GM18498 (cell line): ENCODE measurements around the gene OR10G8.
"Not testable (repeated sequence)": the region's sequence is repeated elsewhere in the genome, so short reads cannot be mapped to it uniquely, and the experiment has no call there.

Experiments
- ATAC-seq: cut with Tn5 transposase; IDR thresholded peaks from one replicate; pipeline ENCODE4 v1.9.1; 2021; ENCODE audit warnings: mild to moderate bottlenecking, moderate library complexity; ENCODE audit not compliant: unreplicated experiment

OR10G8 gene, protein sequence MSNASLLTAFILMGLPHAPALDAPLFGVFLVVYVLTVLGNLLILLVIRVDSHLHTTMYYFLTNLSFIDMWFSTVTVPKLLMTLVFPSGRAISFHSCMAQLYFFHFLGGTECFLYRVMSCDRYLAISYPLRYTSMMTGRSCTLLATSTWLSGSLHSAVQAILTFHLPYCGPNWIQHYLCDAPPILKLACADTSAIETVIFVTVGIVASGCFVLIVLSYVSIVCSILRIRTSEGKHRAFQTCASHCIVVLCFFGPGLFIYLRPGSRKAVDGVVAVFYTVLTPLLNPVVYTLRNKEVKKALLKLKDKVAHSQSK

DNA sequence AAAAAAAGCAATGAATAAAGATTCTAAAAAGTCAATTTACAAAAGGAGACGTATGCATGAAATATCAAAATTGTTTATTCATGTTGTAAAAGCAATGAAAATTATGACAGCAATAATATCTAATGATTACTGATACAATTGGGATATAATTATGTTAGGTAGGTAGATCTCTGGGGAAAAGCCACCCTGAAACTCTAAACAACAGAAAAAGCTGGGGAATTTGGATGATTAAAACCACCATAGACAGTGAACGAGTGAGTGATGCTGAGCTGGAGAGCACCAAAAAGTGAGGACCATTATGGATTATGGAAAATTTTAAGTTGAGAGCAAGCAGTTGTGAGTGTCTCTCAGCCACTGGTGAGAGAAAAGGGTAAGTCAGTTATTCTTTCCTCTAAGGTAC, at the start of gene OR10G8:
TSS of gene OR10G8 (plus strand) at position 301 of the 400 bp plus-strand sequence. CDS start 2,825 bp downstream, outside the sequence.
- ATAC-seq, result no peak

DNA sequence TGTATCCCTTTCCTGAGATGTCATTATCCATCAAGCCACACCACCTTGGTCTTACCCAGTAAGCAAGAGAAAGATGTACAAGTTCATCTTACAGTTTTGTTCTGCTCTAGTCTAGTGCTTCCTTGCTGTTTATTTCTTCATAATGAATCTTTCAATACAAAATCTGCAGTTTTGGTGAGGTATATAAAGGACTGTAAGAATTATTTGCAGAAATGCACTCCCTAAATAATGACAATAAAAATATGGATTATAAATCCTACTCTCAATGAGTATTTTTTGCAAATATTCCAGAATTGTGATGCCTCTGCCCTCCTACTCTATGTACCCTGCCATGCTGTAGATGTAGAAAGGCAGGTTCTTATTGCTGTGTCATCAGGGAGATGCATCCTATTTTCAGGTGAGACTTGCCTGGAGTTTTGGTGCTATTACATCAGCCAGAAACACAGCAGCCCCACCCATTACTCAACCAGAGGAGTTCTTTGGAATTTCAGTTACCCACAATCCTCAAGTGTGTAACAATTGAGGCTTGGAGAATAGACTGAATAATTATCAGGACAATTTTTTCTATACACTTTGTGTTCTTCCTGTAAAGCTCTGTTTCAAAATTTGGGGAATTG, 48.8 kb upstream of the OR10G8 start, which contains the start of gene OR10S1:
TSS of gene OR10S1 (minus strand) at position 51 of the 617 bp plus-strand sequence. CDS start 117 bp downstream, outside the sequence.
- no peak for ATAC-seq

DNA sequence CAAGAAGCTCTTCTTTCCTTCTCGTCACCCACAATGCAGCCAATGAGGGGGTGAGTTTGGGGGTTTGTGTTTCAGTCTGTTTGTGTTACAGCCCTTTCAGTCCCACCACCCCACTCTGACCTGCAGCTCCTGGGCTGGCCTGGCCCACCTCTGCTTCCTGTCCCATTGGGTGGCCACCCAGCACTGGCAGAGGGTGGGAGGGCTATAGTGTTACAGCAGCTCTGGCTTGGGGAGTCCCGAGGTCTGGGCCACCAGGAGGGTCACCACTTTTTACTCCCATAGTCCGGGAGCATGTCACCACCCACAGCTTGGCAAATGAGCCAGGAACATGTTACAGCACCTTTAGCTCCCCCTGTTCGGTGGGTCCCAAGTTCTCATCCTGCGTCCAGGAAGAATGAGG, 47.3 kb upstream of the OR10G8 start:
- ATAC-seq, result no peak

DNA sequence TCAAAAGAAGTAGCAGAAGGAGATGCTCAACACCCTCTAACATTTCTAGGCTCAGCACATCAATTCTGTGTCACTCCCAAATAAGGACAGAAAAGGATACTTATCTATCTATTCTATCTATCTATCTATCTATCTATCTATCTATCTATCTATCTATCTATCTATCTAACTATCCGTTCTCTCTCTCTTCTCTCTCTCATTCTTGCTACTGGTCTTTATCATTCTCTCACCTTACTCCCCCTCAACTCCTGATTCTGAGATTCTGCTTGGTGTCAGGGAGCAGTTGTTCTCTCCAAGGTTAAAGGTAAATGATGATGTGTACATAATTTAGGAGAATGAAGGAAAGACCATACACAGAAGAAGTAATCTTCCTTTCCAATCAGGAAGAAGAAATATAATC, 31.5 kb upstream of the OR10G8 start, which contains the start of gene OR10G6:
TSS of gene OR10G6 (minus strand) at position 43 of the 400 bp plus-strand sequence. CDS start at position 43, 0 bp downstream.
- ATAC-seq, result no peak

DNA sequence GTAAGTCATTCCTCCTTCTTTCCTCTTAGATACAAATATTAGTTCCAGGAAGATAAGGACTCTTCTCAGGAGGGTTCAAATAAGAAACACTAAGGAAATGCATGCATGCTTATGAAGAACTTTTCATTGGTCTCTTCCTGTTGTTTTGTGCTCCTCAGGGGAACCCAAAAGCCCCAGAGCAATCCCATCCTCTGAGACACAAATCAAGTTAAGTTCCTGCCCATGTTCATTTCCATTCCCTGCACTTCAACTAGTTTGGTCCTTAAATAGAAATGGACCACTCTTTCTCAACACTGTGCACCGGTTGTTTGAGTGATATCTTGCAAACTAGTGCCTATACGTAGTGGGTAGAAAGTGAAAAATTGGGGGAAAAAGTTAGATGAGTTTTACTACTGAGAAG, 13.9 kb upstream of the OR10G8 start, which contains the start of gene OR10G4:
TSS of gene OR10G4 (plus strand) at position 301 of the 400 bp plus-strand sequence. CDS start 2,578 bp downstream, outside the sequence.
- ATAC-seq, result no peak

DNA sequence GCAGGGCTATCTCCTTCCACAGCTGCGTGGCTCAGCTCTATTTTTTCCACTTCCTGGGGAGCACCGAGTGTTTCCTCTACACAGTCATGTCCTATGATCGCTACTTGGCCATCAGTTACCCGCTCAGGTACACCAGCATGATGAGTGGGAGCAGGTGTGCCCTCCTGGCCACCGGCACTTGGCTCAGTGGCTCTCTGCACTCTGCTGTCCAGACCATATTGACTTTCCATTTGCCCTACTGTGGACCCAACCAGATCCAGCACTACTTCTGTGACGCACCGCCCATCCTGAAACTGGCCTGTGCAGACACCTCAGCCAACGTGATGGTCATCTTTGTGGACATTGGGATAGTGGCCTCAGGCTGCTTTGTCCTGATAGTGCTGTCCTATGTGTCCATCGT, 10.8 kb upstream of the OR10G8 start:
- ATAC-seq, result not testable (repeated sequence)

DNA sequence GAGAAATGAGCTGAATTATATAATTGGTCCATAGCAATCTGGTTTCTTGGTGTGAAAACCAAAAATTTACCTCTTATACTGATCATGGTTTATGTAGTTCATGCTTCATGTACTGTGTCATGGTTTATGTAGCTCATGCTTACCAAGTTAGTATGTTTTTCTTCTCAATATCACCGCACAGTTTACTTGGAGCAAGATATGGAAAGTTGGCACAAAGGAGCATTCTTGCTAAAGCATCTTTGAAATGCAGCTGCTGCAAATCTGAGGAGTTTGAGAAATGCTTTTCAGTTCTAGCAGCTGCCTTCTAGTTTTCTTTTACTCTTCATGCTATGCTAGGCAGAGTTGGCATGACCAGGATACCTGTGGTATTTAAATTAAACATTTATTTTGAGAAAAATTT, 10.1 kb downstream of the OR10G8 start:
- ATAC-seq, result no peak

DNA sequence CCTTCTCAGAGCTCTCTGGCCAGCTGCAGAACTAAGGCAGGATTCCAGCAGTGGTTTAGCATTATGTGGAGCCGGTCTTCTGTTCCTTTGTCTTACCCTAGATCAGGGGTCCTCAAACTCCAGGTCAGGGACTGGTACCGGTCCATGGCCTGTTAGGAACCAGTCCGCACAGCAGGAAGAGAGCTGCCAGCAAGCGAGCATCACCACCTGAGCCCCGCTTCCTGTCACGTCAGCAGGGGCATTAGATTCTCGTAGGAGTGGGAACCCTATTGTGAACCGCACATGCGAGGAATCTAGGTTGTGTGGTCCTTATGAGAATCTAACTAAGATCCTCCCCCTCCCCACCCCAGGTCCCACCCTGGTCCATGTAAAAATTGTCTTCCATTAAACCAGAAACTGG, 13.0 kb downstream of the OR10G8 start:
- ATAC-seq, result no peak

DNA sequence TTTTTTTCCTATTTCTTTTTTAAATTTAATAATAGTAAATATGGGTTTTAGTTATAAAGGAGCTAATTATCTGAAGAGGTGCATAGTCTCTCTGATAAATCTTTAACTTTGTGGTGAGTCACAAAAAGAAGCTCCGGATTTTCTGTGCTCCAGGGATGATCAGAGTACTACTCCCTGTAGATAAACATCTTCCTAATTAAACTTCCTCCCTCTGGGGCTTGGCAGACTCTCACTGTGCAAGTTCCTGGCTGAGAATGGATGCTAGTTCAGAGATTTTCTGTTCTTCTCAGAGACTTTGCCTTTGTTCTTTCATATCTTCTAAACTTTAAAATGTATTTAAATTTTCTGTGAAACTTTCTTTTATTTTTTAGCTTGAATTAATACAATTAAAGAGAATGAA, 14.7 kb downstream of the OR10G8 start, which contains the start of gene OR10G7:
TSS of gene OR10G7 (minus strand) at position 72 of the 400 bp plus-strand sequence. CDS start 2,324 bp downstream, outside the sequence.
- ATAC-seq, result no peak

DNA sequence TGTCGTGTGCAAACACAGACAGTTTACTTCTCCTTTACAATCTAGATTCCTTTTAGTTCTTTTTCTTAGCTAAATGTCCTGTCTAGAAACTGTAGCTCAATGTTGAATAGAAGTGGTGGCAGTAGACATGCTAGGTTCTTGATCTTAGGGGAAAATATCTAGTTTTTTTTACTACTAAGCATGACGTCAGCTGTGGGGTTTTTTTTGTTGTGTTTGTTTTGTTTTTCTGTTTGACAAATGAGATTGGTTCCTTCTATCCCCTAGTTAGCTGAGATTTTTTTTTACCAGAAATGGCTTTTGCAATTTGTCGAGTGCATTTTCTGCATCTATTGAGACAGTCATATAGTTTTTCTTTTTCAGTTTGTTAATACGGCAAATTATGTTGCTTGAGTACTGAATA, 16.8 kb downstream of the OR10G8 start:
- no peak for ATAC-seq

DNA sequence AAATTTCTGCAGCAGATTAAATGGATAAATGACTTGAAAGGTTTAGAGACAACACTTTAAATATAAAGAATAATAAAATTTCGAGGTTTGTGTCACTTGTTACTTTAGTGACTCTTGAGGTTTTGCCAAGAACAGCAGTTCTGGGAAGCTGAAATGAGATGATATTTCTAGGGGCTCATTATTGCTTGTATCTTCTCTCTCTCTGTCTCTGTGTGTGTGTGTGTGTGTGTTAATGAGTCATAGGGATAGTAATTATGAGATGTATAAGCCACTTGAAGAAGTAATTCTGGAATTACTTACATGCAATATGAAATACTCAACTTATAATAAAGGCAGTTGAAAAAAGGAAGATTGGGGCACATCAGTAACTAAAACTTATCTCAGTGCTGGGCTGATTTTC, 24.1 kb downstream of the OR10G8 start:
- no peak for ATAC-seq

DNA sequence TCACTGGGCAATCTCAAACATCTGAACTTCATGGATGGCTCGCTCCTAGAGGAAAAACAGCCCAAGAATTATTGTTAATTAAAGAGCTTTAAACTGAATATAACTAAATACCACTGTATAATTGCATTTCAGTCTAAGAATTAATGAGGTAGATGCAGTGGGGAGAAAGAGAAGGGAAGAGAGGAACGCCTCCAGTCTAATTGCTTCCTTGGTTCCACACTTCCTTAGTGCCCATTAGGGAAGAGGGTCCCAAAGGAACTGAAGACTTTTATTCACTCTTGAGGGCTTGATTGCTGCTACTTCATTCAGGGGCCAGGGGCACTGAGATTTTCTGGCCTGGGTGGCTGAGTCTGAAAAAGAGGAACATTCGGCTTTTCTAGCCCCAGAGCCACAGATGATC, 26.4 kb downstream of the OR10G8 start:
- no peak for ATAC-seq

DNA sequence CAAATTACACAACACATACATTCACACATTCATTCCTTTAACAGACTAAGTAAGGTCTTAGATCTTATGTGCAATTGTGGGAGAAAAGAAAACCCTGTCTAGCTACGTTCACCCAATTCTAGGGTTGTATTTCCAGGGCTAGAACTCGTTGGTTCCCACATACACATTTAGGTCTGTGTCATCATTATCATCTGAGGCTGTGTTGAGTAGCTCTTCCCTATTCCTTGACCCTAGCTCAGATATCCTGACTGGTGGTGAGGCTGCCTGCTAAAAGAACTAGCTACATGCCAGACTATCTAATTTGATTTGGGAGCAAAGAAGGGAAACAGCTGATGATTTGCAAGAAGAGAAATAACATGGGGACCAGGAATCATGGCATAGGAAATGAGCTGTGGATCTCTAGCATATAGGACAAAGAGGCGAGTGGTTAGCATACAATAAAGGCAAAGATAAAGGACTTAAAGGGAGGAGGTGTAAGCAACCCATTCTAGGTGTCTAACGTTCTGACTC, 42.1 kb downstream of the OR10G8 start:
- ATAC-seq, result no peak

DNA sequence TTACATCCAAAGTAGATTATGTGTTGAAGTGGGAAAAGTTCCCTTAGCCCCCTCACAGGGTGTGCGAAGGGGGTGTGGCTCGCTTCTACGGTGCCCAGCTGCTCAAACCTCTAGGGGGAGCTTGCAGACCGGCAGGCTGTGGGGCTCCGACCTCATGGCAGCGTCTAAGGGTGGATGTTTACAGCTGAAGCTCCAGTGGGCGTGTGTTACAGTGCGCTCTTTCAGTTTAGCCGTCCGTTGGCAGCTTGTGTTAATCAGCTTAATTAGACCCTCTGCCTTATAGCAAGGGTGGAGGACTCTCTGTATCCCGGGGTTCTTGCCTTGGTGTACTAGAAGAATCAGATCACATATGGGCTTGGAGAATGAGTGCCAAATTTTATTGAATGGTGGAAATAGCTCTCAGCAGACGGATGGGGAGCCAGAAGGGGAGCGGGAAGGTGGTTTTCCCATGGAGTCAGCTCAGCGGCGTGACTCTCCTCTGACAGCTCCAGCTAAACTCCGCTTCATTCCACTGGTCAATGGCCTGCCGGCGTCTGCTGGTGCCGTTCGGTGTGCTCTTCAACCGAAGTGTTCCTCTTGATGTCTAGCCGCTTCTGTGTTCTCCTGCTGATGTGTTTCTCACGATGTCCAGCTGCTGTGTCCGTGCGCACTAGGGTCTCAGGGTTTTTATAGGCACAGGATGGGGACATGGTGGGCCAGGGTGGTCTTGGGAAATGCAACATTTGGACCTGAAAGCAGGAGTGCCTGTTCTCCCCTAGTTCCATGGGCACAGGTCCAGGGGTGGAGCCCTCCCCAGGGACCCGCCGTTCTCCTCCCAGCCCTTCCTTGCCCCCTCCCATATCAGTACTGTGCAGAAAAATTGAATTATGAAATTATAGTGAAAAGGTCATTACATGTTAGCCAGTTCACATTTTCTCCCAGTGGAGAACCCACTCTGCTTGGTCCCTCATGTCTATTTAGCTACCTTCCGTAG, 43.1 kb downstream of the OR10G8 start:
- peak; percentile 83 for ATAC-seq

DNA sequence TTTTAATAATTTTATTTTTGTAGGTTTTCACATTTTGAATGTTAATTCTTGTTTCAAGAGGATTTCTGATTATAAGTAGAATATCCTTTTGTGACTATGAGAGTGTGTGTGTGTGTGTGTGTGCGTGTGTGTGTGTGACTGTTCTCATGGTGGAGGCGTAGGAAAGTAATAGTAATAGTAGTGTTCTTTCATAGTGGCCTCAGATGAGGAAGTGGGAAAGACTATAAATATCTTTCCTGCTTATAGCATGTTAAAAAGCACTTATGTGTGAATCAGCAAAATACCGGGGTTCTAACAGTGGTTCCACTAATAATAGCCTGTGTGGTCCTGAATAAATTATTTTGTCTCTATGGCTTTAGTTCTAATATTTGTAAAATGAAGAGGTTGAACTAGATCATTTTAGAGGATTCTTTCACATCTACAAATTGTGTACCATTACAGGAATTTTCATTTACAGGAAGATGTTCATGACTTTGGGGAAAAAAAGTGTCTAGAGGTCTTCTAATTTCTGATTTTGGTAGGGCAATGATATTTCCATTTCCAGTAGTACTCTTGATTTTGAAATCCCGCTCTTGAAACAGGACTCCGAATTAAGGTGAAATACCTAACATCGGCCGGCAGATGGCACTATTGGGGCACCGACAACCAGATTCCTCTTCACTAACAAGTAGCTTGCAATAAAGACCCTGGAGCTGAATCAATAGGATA, 44.5 kb downstream of the OR10G8 start:
- ATAC-seq, result peak; percentile 83

DNA sequence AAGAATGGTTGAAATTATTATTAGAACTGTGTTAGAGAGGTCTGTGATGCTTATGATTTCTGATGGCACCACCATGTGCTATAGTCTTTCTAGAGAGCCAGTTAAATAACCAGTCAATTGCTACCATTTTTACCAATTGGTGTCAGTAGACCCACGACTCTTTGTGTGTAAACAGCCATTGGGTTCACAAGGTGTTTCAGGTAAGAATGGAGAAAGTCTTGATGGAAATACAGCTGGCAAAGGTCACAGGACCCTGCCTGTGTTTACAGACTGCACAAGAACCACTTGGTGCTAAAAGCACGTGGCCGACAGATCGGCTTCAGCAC, 45.0 kb downstream of the OR10G8 start:
- ATAC-seq, result no peak

DNA sequence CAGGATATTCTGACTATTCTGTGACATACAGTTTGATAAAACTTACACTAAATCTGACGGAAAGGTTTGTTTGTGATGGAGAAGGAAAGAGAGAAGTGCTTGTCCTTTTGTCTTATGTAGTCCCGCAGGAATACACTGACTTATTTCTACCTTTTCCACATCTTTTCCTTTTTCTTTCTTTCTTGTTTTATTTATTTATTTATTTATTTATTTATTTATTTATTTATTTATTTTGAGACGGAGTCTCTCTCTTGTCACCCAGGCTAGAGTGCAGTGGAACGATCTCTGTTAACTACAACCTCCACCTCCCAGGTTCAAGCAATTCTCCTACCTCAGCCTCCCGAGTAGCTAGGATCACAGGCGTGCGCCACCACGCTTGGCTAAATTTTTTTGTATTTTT, 45.5 kb downstream of the OR10G8 start:
- no peak for ATAC-seq

DNA sequence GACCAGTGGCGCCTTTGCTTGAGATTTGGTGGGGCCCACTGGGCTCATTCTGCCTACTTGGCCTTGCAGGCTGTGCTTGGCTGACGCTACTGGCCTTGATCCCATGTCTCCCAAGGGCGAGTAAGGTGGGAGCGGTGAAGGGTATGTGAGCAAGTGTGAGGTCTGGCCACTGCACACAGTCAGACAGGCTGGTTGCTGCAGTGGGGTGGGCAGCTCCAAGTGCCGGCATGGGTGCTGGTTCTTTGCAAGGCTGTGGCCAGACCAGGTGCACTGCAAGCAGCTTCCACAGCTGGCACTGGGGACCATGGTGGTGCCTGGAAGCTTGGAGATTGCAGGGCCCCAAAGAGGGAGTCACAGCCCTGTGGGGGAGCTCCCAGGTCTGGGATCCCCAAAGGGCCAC, 48.0 kb downstream of the OR10G8 start:
- ATAC-seq, result no peak

DNA sequence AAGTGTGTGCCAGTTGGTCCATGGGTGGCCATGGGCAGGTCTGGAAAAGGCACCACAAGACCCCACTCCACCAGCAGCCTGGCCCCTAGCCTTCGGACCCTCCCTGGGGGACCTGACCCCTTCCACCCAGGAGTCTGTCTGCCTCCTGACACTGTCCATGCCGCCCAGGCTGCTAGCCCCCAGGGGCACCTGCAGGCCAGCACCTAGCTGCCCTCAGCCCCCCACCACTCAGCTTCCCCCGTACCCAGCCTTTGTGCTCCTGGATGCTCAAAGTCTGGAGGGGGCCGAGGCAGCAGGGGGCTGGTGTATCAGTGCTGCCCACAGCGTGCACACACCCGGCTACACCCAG, 48.9 kb downstream of the OR10G8 start:
- no peak for ATAC-seq
